Cardiac septum (tissue), 1 donor: ENCODE data around the gene MVB12B. TPM values are rescaled to one million over a fixed set of nuclear protein-coding genes. Genes with fewer than 3 reads are reported as not detected.

Experiments
- DNase-seq: peaks from one replicate; pipeline ENCODE4 v3.0.0-alpha.2; 2020; ENCODE audit warnings: low spot score
- intact Hi-C: fragments of 100-400 bp; cut with DNase I; formaldehyde crosslinking; loops from one replicate; pipeline ENCODE4 v1.14.0; 2022
- total RNA-seq: library from RNA; stranded (reverse); fragmentation: NEBNext Ultra II Directional; extraction: Animal tissue kit (Norgen Biotek cat#: 25700); gene quantifications from one replicate; pipeline ENCODE4 v1.2.1, GENCODE V29; 2021
- donor health status: DM: no; HTN: no; CAD: no.

Gene MVB12B
- total RNA-seq, 1 donor from 2014 or later = 7.2 TPM

GRCh38 chr9:126516561-126516935 lies 189.9 kb downstream of the MVB12B start:
- intact Hi-C loops = loop anchor here (5.0 kb wide), 1 partner anchor 41 kb away; no protein-coding TSS in a partner anchor
- no peak for DNase-seq

GRCh38 chr9:126516936-126517832 lies 190.6 kb downstream of the MVB12B start:
- no peak for DNase-seq
- intact Hi-C loops = loop anchor here (5.0 kb wide), 1 partner anchor 40 kb away; no protein-coding TSS in a partner anchor

GRCh38 chr9:126517833-126518356 lies 191.3 kb downstream of the MVB12B start:
- intact Hi-C loops = loop anchor here (5.0 kb wide), 1 partner anchor 39 kb away; no protein-coding TSS in a partner anchor
- DNase-seq = no peak

GRCh38 chr9:126518763-126519162 lies 192.1 kb downstream of the MVB12B start:
- no peak for DNase-seq
- intact Hi-C loops = loop anchor here (5.0 kb wide), 1 partner anchor 39 kb away; no protein-coding TSS in a partner anchor

GRCh38 chr9:126519660-126520420 lies 193.2 kb downstream of the MVB12B start:
- intact Hi-C loops = loop anchor here (5.0 kb wide), 1 partner anchor 37 kb away; no protein-coding TSS in a partner anchor
- DNase-seq = no peak

GRCh38 chr9:126520453-126520852 lies 193.8 kb downstream of the MVB12B start:
- no peak for DNase-seq
- intact Hi-C loops = no loop called here

GRCh38 chr9:126521089-126521488 lies 194.5 kb downstream of the MVB12B start:
- intact Hi-C loops = no loop called here
- no peak for DNase-seq

GRCh38 chr9:126521551-126521950 lies 194.9 kb downstream of the MVB12B start:
- intact Hi-C loops = no loop called here
- no peak for DNase-seq

- intact Hi-C loops = no loop called here
- DNase-seq = no peak
Measured at GRCh38 chr9:126521976-126522590, 195.5 kb downstream of the MVB12B start.

GRCh38 chr9:126522612-126523356 lies 196.2 kb downstream of the MVB12B start:
- intact Hi-C loops = no loop called here
- peak; percentile 69 for DNase-seq

- no peak for DNase-seq
- intact Hi-C loops = no loop called here
Measured at GRCh38 chr9:126523611-126524111, 197.0 kb downstream of the MVB12B start.

GRCh38 chr9:126524353-126525077 lies 197.9 kb downstream of the MVB12B start:
- intact Hi-C loops = no loop called here
- DNase-seq = no peak

- intact Hi-C loops = no loop called here
- no peak for DNase-seq
Measured at GRCh38 chr9:126526218-126527108, 199.8 kb downstream of the MVB12B start.

GRCh38 chr9:126527109-126527825 lies 200.6 kb downstream of the MVB12B start:
- intact Hi-C loops = no loop called here
- DNase-seq = no peak

- DNase-seq = no peak
- intact Hi-C loops = no loop called here
Measured at GRCh38 chr9:126528111-126528510, 201.5 kb downstream of the MVB12B start.

- intact Hi-C loops = no loop called here
- DNase-seq = no peak
Measured at GRCh38 chr9:126528915-126529314, 202.3 kb downstream of the MVB12B start.
